Astrocyte (in vitro differentiated cells and primary cell): ENCODE data around the gene UBL3. TPM values are rescaled to one million over a fixed set of nuclear protein-coding genes. Genes with fewer than 3 reads are reported as not detected.
A peak's percentile ranks its signal among the peaks of the same experiment; 100 is the strongest.

Experiments used
- DNase-seq: peaks from one replicate; pipeline ENCODE4 v3.0.0-alpha.2; 2010; ENCODE audit warnings: low read depth
- FAIRE-seq: peaks from 2 replicates; lab custom pipeline; 2011; peaks lifted over from hg19 to GRCh38; lab: Jason Lieb, UNC
- H2AFZ ChIP-seq: 2 replicates; pipeline ENCODE4 v1.6.0; 2012; ENCODE audit warnings: low read depth, low read length, inconsistent platforms
- H3K27ac ChIP-seq: 2 replicates; pipeline ENCODE4 v1.5.1; 2011; ENCODE audit warnings: low read depth, low read length, inconsistent platforms
- H3K27me3 ChIP-seq: 2 replicates; pipeline ENCODE4 v1.6.0; 2011; ENCODE audit warnings: low read length, inconsistent platforms; ENCODE audit not compliant: insufficient read depth
- H3K36me3 ChIP-seq: 2 replicates; pipeline ENCODE4 v1.5.1; 2011; ENCODE audit warnings: low read length, inconsistent platforms; ENCODE audit not compliant: insufficient read depth
- H3K4me1 ChIP-seq: 2 replicates; pipeline ENCODE4 v1.5.1; 2011; ENCODE audit warnings: low read length, inconsistent platforms; ENCODE audit not compliant: insufficient read depth
- H3K4me2 ChIP-seq: 2 replicates; pipeline ENCODE4 v1.6.0; 2012; ENCODE audit warnings: low read length, inconsistent platforms
- H3K4me3 ChIP-seq: 2 replicates; pipeline ENCODE4 v1.5.1; 2011; ENCODE audit warnings: low read depth, mild to moderate bottlenecking, low read length, inconsistent platforms; ENCODE audit not compliant: insufficient read depth
- H3K79me2 ChIP-seq: 2 replicates; pipeline ENCODE4 v1.6.0; 2012; ENCODE audit warnings: mild to moderate bottlenecking, low read length, inconsistent platforms; ENCODE audit not compliant: insufficient read depth
- H3K9ac ChIP-seq: 2 replicates; pipeline ENCODE4 v1.6.0; 2012; ENCODE audit warnings: mild to moderate bottlenecking, low read length, inconsistent platforms
- H3K9me3 ChIP-seq: 2 replicates; pipeline ENCODE4 v1.5.1; 2012; ENCODE audit warnings: low read depth, mild to moderate bottlenecking, low read length, inconsistent platforms; ENCODE audit not compliant: insufficient read depth
- H4K20me1 ChIP-seq: 2 replicates; pipeline ENCODE4 v1.6.0; 2012; ENCODE audit warnings: low read length, inconsistent platforms; ENCODE audit not compliant: insufficient read depth
- H3K27ac Mint-ChIP-seq: one replicate; pipeline ENCODE4 v1.8.0; 2021; ENCODE audit warnings: mild to moderate bottlenecking, mixed read lengths; ENCODE audit not compliant: unreplicated experiment
- H3K27me3 Mint-ChIP-seq: one replicate; pipeline ENCODE4 v1.8.0; 2021; ENCODE audit warnings: low read depth, mixed read lengths; ENCODE audit not compliant: unreplicated experiment
- H3K36me3 Mint-ChIP-seq: one replicate; pipeline ENCODE4 v1.8.0; 2021; ENCODE audit warnings: low read depth, mixed read lengths; ENCODE audit not compliant: unreplicated experiment
- H3K4me1 Mint-ChIP-seq: one replicate; pipeline ENCODE4 v1.8.0; 2021; ENCODE audit warnings: low read depth, mixed read lengths; ENCODE audit not compliant: unreplicated experiment
- H3K4me3 Mint-ChIP-seq: one replicate; pipeline ENCODE4 v1.8.0; 2021; ENCODE audit warnings: mild to moderate bottlenecking, moderate library complexity, mixed read lengths; ENCODE audit not compliant: unreplicated experiment
- H3K9me3 Mint-ChIP-seq: one replicate; pipeline ENCODE4 v1.8.0; 2021; ENCODE audit warnings: mild to moderate bottlenecking, mixed read lengths; ENCODE audit not compliant: unreplicated experiment
- EZH2 ChIP-seq: IDR thresholded peaks from 2 replicates; pipeline ENCODE4 v1.6.1; 2012; ENCODE audit warnings: mild to moderate bottlenecking, low read length, inconsistent platforms; ENCODE audit not compliant: insufficient read depth
- total RNA-seq: library from RNA; stranded (reverse); gene quantifications from 2 replicates; pipeline ENCODE4 v1.2.1, GENCODE V29; 2021
- TF ChIP-seq, protein P1 (sequence below): IDR thresholded peaks from 2 replicates; pipeline ENCODE4 v1.5.1; 2011; ENCODE audit warnings: low read depth, mild to moderate bottlenecking, inconsistent platforms, low read length, moderate library complexity; ENCODE audit not compliant: insufficient read depth

Gene UBL3
- total RNA-seq, 1 donor from 2014 or later: 48.5 TPM

- Histone ChIP-seq H3K27me3 (no peaks in the 10 kb centered on the region), H3K9ac (no peak overlapping the region), H3K4me1 (peaks cover 6% of the 10 kb centered on the region), H3K79me2 (peaks cover 17% of the 10 kb centered on the region), H2AFZ (no peak overlapping the region), H3K9me3 (no peaks in the 10 kb centered on the region), H3K4me2 (no peak overlapping the region), H3K27ac (no peak overlapping the region), H3K36me3 (no peaks in the 10 kb centered on the region), H4K20me1 (peaks cover 11% of the 10 kb centered on the region), H3K4me3 (no peak overlapping the region)
- no peak overlapping the region for H3K4me3 Mint-ChIP-seq
- FAIRE-seq (no peak), DNase-seq (no peak)
- no peaks in the 10 kb centered on the region for H3K27me3 Mint-ChIP-seq
- peaks cover 17% of the 10 kb centered on the region for H3K4me1 Mint-ChIP-seq
- no peaks in the 10 kb centered on the region for H3K9me3 Mint-ChIP-seq
- TF ChIP-seq, protein P1, sequence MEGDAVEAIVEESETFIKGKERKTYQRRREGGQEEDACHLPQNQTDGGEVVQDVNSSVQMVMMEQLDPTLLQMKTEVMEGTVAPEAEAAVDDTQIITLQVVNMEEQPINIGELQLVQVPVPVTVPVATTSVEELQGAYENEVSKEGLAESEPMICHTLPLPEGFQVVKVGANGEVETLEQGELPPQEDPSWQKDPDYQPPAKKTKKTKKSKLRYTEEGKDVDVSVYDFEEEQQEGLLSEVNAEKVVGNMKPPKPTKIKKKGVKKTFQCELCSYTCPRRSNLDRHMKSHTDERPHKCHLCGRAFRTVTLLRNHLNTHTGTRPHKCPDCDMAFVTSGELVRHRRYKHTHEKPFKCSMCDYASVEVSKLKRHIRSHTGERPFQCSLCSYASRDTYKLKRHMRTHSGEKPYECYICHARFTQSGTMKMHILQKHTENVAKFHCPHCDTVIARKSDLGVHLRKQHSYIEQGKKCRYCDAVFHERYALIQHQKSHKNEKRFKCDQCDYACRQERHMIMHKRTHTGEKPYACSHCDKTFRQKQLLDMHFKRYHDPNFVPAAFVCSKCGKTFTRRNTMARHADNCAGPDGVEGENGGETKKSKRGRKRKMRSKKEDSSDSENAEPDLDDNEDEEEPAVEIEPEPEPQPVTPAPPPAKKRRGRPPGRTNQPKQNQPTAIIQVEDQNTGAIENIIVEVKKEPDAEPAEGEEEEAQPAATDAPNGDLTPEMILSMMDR: no peak
- TF ChIP-seq EZH2: no peak
- H3K36me3 Mint-ChIP-seq: peaks cover 2% of the 10 kb centered on the region
- H3K27ac Mint-ChIP-seq: no peak overlapping the region
Measured at GRCh38 chr13:29853131-29853530, 2.7 kb upstream of the UBL3 start.

DNA sequence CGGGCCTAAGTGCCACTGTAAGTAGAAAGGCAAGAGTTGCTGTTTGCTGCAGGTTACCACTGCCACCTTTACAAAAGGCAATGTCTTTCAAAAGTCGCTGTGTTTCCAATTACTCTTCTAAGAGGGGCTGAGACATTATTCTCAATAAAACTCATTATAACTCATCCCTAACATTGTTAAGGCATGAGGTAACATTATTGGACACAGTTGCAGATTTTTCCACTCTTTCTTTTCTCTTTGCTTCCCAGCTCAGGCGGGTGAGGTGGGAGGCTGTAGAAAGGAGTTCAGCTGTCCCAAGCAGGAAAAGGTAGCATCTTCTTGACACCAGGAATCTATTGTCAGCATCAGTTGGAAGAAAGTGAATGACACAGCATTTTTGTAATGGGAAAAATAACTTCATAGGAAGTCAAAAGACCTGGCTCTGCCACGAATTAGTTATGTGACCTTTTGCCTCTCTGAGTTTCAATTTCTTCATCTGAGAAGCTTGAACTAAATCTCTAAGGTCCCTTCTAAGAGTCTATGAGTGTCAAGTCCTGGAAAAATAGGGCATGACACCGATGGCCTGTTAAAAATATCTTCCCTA is 2.1 kb upstream of the UBL3 start:
- H3K4me3 ChIP-seq: no peak overlapping the region
- no peak overlapping the region for H3K9ac ChIP-seq
- Mint-ChIP-seq H3K9me3 (no peaks in the 10 kb centered on the region), H3K4me3 (no peak overlapping the region), H3K4me1 (peaks cover 17% of the 10 kb centered on the region), H3K27me3 (no peaks in the 10 kb centered on the region), H3K27ac (peak overlapping the region; percentile 99), H3K36me3 (peaks cover 4% of the 10 kb centered on the region)
- H3K79me2 ChIP-seq: peaks cover 21% of the 10 kb centered on the region
- H3K9me3 ChIP-seq: no peaks in the 10 kb centered on the region
- H3K27ac ChIP-seq: no peak overlapping the region
- H3K27me3 ChIP-seq: no peaks in the 10 kb centered on the region
- peak; percentile 28 for DNase-seq
- peaks cover 14% of the 10 kb centered on the region for H4K20me1 ChIP-seq
- FAIRE-seq: no peak
- no peaks in the 10 kb centered on the region for H3K36me3 ChIP-seq
- H3K4me2 ChIP-seq: no peak overlapping the region
- peaks cover 6% of the 10 kb centered on the region for H3K4me1 ChIP-seq
- peak overlapping the region; percentile 3 for H2AFZ ChIP-seq
- TF ChIP-seq, protein P1: no peak
- TF ChIP-seq EZH2: no peak

DNA sequence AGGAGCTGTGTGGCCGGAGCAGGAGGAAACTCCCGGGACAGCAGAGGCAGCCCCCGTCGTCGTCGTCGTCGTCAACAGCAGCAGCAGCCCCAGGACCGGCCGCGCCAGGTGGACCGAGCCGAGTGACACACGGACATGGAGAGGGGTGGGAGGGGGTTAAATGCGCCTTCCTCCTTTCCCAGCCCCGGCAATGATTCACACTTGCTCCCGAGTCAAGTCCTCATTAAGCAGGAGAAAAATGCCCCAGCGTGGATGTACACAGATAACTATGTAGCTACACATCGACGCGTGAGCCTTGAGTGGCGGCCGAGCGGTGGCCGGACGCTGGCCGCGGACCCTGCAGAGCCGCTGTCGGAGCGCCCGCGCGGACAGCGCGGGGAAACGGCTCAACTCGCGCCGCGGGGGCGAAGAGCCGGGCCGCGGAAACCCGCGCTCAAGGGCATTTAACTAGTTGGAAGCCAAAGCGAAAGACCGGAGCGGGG is 645 bp downstream of the UBL3 start:
- H3K36me3 Mint-ChIP-seq: peaks cover 6% of the 10 kb centered on the region
- Histone ChIP-seq H3K4me2 (peak overlapping the region; percentile 93), H2AFZ (no peak overlapping the region), H3K9me3 (no peaks in the 10 kb centered on the region), H3K4me1 (peaks cover 10% of the 10 kb centered on the region), H3K36me3 (no peaks in the 10 kb centered on the region), H3K4me3 (peak overlapping the region; percentile 97), H3K9ac (peak overlapping the region; percentile 98), H3K79me2 (peaks cover 49% of the 10 kb centered on the region), H3K27me3 (no peaks in the 10 kb centered on the region), H3K27ac (peak overlapping the region; percentile 92), H4K20me1 (peaks cover 31% of the 10 kb centered on the region)
- TF ChIP-seq, protein P1: no peak
- TF ChIP-seq EZH2: no peak
- H3K27ac Mint-ChIP-seq: peak overlapping the region; percentile 95
- FAIRE-seq: no peak
- peak; percentile 76 for DNase-seq
- H3K9me3 Mint-ChIP-seq: no peaks in the 10 kb centered on the region
- peak overlapping the region; percentile 96 for H3K4me3 Mint-ChIP-seq
- no peaks in the 10 kb centered on the region for H3K27me3 Mint-ChIP-seq
- peaks cover 15% of the 10 kb centered on the region for H3K4me1 Mint-ChIP-seq
